Transverse colon (tissue), 4 donors: ENCODE measurements around the gene CTNND2. TPM values are rescaled to one million over a fixed set of nuclear protein-coding genes. Genes with fewer than 3 reads are reported as not detected.

Source experiments
- DNase-seq: peaks from one replicate; pipeline ENCODE4 v3.0.0-alpha.2; 2019
- H3K27ac ChIP-seq, 4 donors: fragments of 200-600 bp; sonication (generic); 2 replicates each; pipeline ENCODE4 v1.5.1; 2016 to 2018; ENCODE audit warnings: inconsistent platforms in 4 of 4
- H3K27me3 ChIP-seq: fragments of 200-600 bp; sonication (generic); 2 replicates; pipeline ENCODE4 v1.5.1; 2017; ENCODE audit warnings: inconsistent platforms
- H3K36me3 ChIP-seq, 4 donors: fragments of 200-600 bp; sonication (generic); 2 replicates each; pipeline ENCODE4 v1.5.1; 2017 to 2019; ENCODE audit warnings: inconsistent platforms in 4 of 4
- H3K4me1 ChIP-seq, 4 donors: fragments of 200-600 bp; sonication (generic); 2 replicates each; pipeline ENCODE4 v1.5.1; 2017 to 2020; ENCODE audit warnings: inconsistent platforms in 4 of 4
- H3K4me3 ChIP-seq, 4 donors: fragments of 200-600 bp; sonication (generic); 1 replicate in 1 of 4; 2 replicates in 3 of 4; pipeline versions ENCODE4 v1.5.1 to v1.6.1; 2017 to 2019; ENCODE audit warnings: inconsistent platforms in 4 of 4
- H3K9me3 ChIP-seq, 2 donors: fragments of 200-600 bp; sonication (generic); 2 replicates each; pipeline ENCODE4 v1.5.1; 2017 to 2019; ENCODE audit warnings: inconsistent platforms in 2 of 2
- EP300 ChIP-seq: sonication (generic); formaldehyde crosslinking; IDR thresholded peaks from one replicate; pipeline ENCODE4 v1.6.1; 2017; ENCODE audit warnings: antibody characterized with exemption, low read depth
- POLR2A ChIP-seq: fragments of 450-650 bp; IDR thresholded peaks from one replicate; pipeline ENCODE4 v1.6.1; 2016; ENCODE audit warnings: antibody characterized with exemption, mild to moderate bottlenecking, moderate library complexity
- POLR2AphosphoS5 ChIP-seq, 3 donors: sonication (generic); formaldehyde crosslinking; IDR thresholded peaks; one replicate each; pipeline ENCODE4 v1.6.1; 2016; ENCODE audit warnings: antibody characterized with exemption in 3 of 3
- WGBS, 2 donors: methylation state at CpG; one replicate each; pipeline ENCODE4 v1.1.5; 2018; ENCODE audit warnings: low coverage in 1 of 2; 5-methylcytosine and 5-hydroxymethylcytosine counted together
- in situ Hi-C, 4 donors: fragments of 200-750 bp; cut with MboI; loops; one replicate each; pipeline versions ENCODE4 v1.15.0 to v1.15.1; 2017; ENCODE audit warnings: low sequenced_read_pairs in 3 of 4, low pct_ligation_motif_present in 1 of 4, low pct_unique_long_range_greater_than_20kb in 1 of 4
- intact Hi-C: fragments of 100-400 bp; cut with DNase I; formaldehyde crosslinking; loops from one replicate; pipeline ENCODE4 v1.15.1; 2023; ENCODE audit warnings: low total_unique reads
- total RNA-seq, 4 donors: library from RNA; depleted of rRNA; stranded (reverse); fragments of >200 nt; gene quantifications; one replicate each; pipeline ENCODE4 v1.1.0, GENCODE V29; 2016
- TF ChIP-seq, protein P1 (sequence below), 5 experiments: fragments of 200-600 bp in 3 of 5; fragments of 450-650 bp in 2 of 5; sonication (generic) in 3 of 5; IDR thresholded peaks; 1 replicate in 2 of 5; 2 replicates in 3 of 5; pipeline ENCODE4 v1.5.1; 2016 to 2017; ENCODE audit warnings: antibody characterized with exemption in 5 of 5, inconsistent platforms in 3 of 5, mild to moderate bottlenecking in 2 of 5, moderate library complexity in 1 of 5

The CTNND2 gene
- total RNA-seq, 4 donors from 2014 or later = 1.9 to 2.1 TPM; not detected in 2

- Histone ChIP-seq H3K27ac (no peak overlapping the region), H3K27me3 (peaks cover 14% of the 10 kb centered on the region), H3K4me3 (no peak overlapping the region), H3K4me1 (no peaks in the 10 kb centered on the region), H3K36me3 (no peaks in the 10 kb centered on the region), H3K9me3 (no peaks in the 10 kb centered on the region)
- in situ Hi-C loops = no loop called here
- TF ChIP-seq, protein P1, sequence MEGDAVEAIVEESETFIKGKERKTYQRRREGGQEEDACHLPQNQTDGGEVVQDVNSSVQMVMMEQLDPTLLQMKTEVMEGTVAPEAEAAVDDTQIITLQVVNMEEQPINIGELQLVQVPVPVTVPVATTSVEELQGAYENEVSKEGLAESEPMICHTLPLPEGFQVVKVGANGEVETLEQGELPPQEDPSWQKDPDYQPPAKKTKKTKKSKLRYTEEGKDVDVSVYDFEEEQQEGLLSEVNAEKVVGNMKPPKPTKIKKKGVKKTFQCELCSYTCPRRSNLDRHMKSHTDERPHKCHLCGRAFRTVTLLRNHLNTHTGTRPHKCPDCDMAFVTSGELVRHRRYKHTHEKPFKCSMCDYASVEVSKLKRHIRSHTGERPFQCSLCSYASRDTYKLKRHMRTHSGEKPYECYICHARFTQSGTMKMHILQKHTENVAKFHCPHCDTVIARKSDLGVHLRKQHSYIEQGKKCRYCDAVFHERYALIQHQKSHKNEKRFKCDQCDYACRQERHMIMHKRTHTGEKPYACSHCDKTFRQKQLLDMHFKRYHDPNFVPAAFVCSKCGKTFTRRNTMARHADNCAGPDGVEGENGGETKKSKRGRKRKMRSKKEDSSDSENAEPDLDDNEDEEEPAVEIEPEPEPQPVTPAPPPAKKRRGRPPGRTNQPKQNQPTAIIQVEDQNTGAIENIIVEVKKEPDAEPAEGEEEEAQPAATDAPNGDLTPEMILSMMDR (IDR thresholded peaks at IDR 0.05) = no peak
- TF ChIP-seq POLR2AphosphoS5 (IDR thresholded peaks at IDR 0.05) (no peak), POLR2A (no peak), EP300 (no peak)
- 57 to 67% methylated on average over 10 of the region's 10 CpGs for WGBS, 2 donors
- intact Hi-C loops = no loop called here
- no peak for DNase-seq
These were observed 920.1 kb downstream of the CTNND2 start for GRCh38 chr5:10984021-10984715.

DNA sequence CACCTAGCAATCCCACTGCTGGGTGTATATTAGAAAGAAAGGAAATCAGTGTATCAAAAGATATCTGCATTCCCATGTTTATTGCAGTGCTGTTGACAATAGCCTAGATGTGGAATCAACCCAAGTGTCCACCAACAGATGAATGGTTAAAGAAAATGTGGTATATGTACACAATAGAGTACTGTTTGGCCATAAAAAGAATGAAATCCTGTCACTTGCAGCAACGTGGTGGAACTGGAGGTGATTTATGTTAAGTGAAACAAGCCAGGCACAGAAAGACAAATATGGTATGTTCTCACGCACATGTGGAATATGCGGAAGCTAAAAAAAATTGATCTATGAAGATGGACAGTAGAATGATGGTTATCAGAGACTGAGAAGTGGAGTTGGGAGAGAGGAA lies 921.6 kb downstream of the CTNND2 start:
- Histone ChIP-seq H3K4me1 (no peaks in the 10 kb centered on the region), H3K4me3 (no peak overlapping the region), H3K27ac (no peak overlapping the region), H3K9me3 (no peaks in the 10 kb centered on the region), H3K36me3 (no peaks in the 10 kb centered on the region), H3K27me3 (peaks cover 6% of the 10 kb centered on the region)
- DNase-seq = no peak
- WGBS, 2 donors = 30 to 45% methylated on average over 3 of the region's 3 CpGs
- in situ Hi-C loops = no loop called here
- intact Hi-C loops = no loop called here
- TF ChIP-seq EP300 = no peak
- TF ChIP-seq POLR2AphosphoS5 (IDR thresholded peaks at IDR 0.05) = no peak
- no peak for TF ChIP-seq POLR2A
- TF ChIP-seq, protein P1 (IDR thresholded peaks at IDR 0.05) = no peak

- intact Hi-C loops = no loop called here
These were observed 922.3 kb downstream of the CTNND2 start for GRCh38 chr5:10981932-10982331.

DNA sequence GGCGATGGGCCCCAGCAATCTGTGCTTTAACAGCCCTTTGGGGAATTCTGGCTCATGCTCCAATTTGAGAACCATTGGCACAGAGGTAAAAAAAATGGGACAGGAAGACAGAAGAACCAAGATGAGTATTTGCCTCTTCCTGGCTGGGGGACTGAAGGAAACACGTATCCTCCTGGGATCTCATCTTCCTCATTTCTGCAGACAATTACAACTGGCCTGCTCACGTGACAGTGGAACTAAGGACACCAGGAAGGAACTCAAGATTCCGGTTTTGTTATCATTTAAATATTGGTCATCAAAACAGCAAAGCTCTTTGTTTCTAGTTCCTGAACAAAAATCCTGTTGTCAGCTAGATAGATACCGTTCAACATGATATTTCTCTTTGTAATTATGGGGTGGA lies 927.2 kb downstream of the CTNND2 start:
- DNase-seq = no peak
- TF ChIP-seq EP300 (no peak), POLR2AphosphoS5 (IDR thresholded peaks at IDR 0.05) (no peak)
- TF ChIP-seq, protein P1 (IDR thresholded peaks at IDR 0.05) = no peak
- in situ Hi-C loops = no loop called here
- H3K4me1 ChIP-seq = no peaks in the 10 kb centered on the region
- no peak overlapping the region for H3K27ac ChIP-seq
- no peaks in the 10 kb centered on the region for H3K9me3 ChIP-seq
- no peaks in the 10 kb centered on the region for H3K27me3 ChIP-seq
- intact Hi-C loops = no loop called here
- H3K4me3 ChIP-seq = no peak overlapping the region
- 60 to 63% methylated on average over 4 to 5 of the region's 5 CpGs for WGBS, 2 donors
- H3K36me3 ChIP-seq = no peaks in the 10 kb centered on the region

More at GRCh38 chr5:10981932-10982331, 922.3 kb downstream of the CTNND2 start:
- WGBS, 2 donors = 60 to 66% methylated on average over 1 to 3 of the region's 3 CpGs
- no peak for TF ChIP-seq EP300
- no peak for TF ChIP-seq POLR2AphosphoS5 (IDR thresholded peaks at IDR 0.05)
- TF ChIP-seq, protein P1 (IDR thresholded peaks at IDR 0.05) = no peak
- TF ChIP-seq POLR2A = no peak
- no peak overlapping the region for H3K27ac ChIP-seq
- H3K4me3 ChIP-seq = no peak overlapping the region
- DNase-seq = no peak
- H3K4me1 ChIP-seq = no peaks in the 10 kb centered on the region
- H3K9me3 ChIP-seq = no peaks in the 10 kb centered on the region
- in situ Hi-C loops = no loop called here
- H3K27me3 ChIP-seq = peaks cover 1% of the 10 kb centered on the region
- no peaks in the 10 kb centered on the region for H3K36me3 ChIP-seq
